H9 (cell line): ENCODE measurements around the gene SYNE3. TPM values are rescaled to one million over a fixed set of nuclear protein-coding genes. Genes with fewer than 3 reads are reported as not detected.

Source experiments
- DNase-seq: peaks from one replicate; pipeline ENCODE4 v3.0.0-alpha.2; 2017
- H2AFZ ChIP-seq: one replicate; pipeline ENCODE4 v1.6.1; 2013; ENCODE audit warnings: mild to moderate bottlenecking, low read length, control low read depth, moderate library complexity
- H2AK5ac ChIP-seq: 2 replicates; pipeline ENCODE4 v1.6.1; 2013; ENCODE audit warnings: low read length, control low read depth, mixed read lengths; ENCODE audit not compliant: insufficient read length
- H2BK120ac ChIP-seq: one replicate; pipeline ENCODE4 v1.6.1; 2013; ENCODE audit warnings: low read depth, mild to moderate bottlenecking, low read length, control low read depth, inconsistent platforms; ENCODE audit not compliant: poor library complexity, severe bottlenecking
- H2BK12ac ChIP-seq: 2 replicates; pipeline ENCODE4 v1.6.1; 2013; ENCODE audit warnings: low read length, control low read depth, mixed read lengths, low read depth; ENCODE audit not compliant: insufficient read length
- H2BK15ac ChIP-seq: 2 replicates; pipeline ENCODE4 v1.6.1; 2013; ENCODE audit warnings: low read depth, low read length, control low read depth
- H2BK20ac ChIP-seq: one replicate; pipeline ENCODE4 v1.6.1; 2013; ENCODE audit warnings: low read depth, mild to moderate bottlenecking, low read length, control low read depth, inconsistent platforms; ENCODE audit not compliant: poor library complexity, severe bottlenecking
- H2BK5ac ChIP-seq: 2 replicates; pipeline ENCODE4 v1.6.1; 2013; ENCODE audit warnings: low read length, control low read depth, mixed read lengths; ENCODE audit not compliant: insufficient read length
- H3K14ac ChIP-seq: 2 replicates; pipeline ENCODE4 v1.6.1; 2013; ENCODE audit warnings: low read length, control low read depth; ENCODE audit not compliant: insufficient read depth
- H3K18ac ChIP-seq: 2 replicates; pipeline ENCODE4 v1.6.1; 2013; ENCODE audit warnings: low read depth, mild to moderate bottlenecking, mixed read lengths, low read length, control low read depth; ENCODE audit not compliant: insufficient read length
- H3K23ac ChIP-seq: 2 replicates; pipeline ENCODE4 v1.6.1; 2013; ENCODE audit warnings: low read length, control low read depth, mixed read lengths, low read depth; ENCODE audit not compliant: insufficient read length
- H3K23me2 ChIP-seq: 2 replicates; pipeline ENCODE4 v1.6.1; 2013; ENCODE audit warnings: low read depth, mild to moderate bottlenecking, mixed read lengths, low read length, control low read depth; ENCODE audit not compliant: insufficient read length, poor library complexity, severe bottlenecking
- H3K27ac ChIP-seq: 2 replicates; pipeline ENCODE4 v1.5.1; 2013; ENCODE audit warnings: low read length, control low read depth, mixed read lengths, low read depth; ENCODE audit not compliant: insufficient read length
- H3K27me3 ChIP-seq: 2 replicates; pipeline ENCODE4 v1.6.1; 2013; ENCODE audit warnings: low read length, control low read depth, inconsistent platforms; ENCODE audit not compliant: insufficient read depth
- H3K4ac ChIP-seq: 2 replicates; pipeline ENCODE4 v1.6.1; 2013; ENCODE audit warnings: low read depth, mild to moderate bottlenecking, control low read depth, inconsistent platforms, low read length, moderate library complexity
- H3K4me1 ChIP-seq: 2 replicates; pipeline ENCODE4 v1.6.1; 2013; ENCODE audit warnings: low read length, control low read depth, inconsistent platforms; ENCODE audit not compliant: insufficient read depth
- H3K4me2 ChIP-seq: 2 replicates; pipeline ENCODE4 v1.6.1; 2013; ENCODE audit warnings: low read length, control low read depth, mixed read lengths; ENCODE audit not compliant: insufficient read length, insufficient read depth
- H3K56ac ChIP-seq: 2 replicates; pipeline ENCODE4 v1.6.1; 2013; ENCODE audit warnings: low read depth, mild to moderate bottlenecking, mixed read lengths, low read length, control low read depth; ENCODE audit not compliant: insufficient read length
- H3K79me1 ChIP-seq: 2 replicates; pipeline ENCODE4 v1.6.1; 2013; ENCODE audit warnings: low read depth, mild to moderate bottlenecking, moderate library complexity, low read length, control low read depth, inconsistent platforms; ENCODE audit not compliant: insufficient read depth, poor library complexity, severe bottlenecking
- H3K79me2 ChIP-seq: 2 replicates; pipeline ENCODE4 v1.6.1; 2013; ENCODE audit warnings: low read length, control low read depth, inconsistent platforms; ENCODE audit not compliant: insufficient read depth
- H3K9ac ChIP-seq: 2 replicates; pipeline ENCODE4 v1.6.1; 2013; ENCODE audit warnings: low read length, control low read depth, mixed read lengths; ENCODE audit not compliant: insufficient read length; ENCODE audit errors: extremely low read depth
- H3K9me3 ChIP-seq: one replicate; pipeline ENCODE4 v1.6.1; 2013; ENCODE audit warnings: low read depth, low read length, inconsistent platforms; ENCODE audit not compliant: control insufficient read depth
- H3T11ph ChIP-seq: one replicate; pipeline ENCODE4 v1.6.1; 2013; ENCODE audit warnings: mild to moderate bottlenecking, low read length, control low read depth, inconsistent platforms
- H4K20me1 ChIP-seq: one replicate; pipeline ENCODE4 v1.6.1; 2013; ENCODE audit not compliant: control insufficient read depth, insufficient read length, insufficient read depth
- H4K5ac ChIP-seq: 2 replicates; pipeline ENCODE4 v1.6.1; 2013; ENCODE audit warnings: low read depth, mild to moderate bottlenecking, mixed read lengths, low read length, control low read depth; ENCODE audit not compliant: insufficient read length
- H4K8ac ChIP-seq: replicated peaks from 2 replicates; pipeline ENCODE4 v1.6.1; 2013; ENCODE audit warnings: low read length, control low read depth, mixed read lengths, low read depth; ENCODE audit not compliant: insufficient read length
- H4K91ac ChIP-seq: 2 replicates; pipeline ENCODE4 v1.6.1; 2013; ENCODE audit warnings: low read depth, mild to moderate bottlenecking, moderate library complexity, mixed read lengths, low read length, control low read depth; ENCODE audit not compliant: insufficient read length
- H3K27ac Mint-ChIP-seq, 3 experiments: 2 replicates in 2 of 3; 3 replicates in 1 of 3; pipeline ENCODE4 v1.8.0; 2020 to 2021; ENCODE audit warnings: mixed read lengths in 3 of 3, mild to moderate bottlenecking in 1 of 3, moderate library complexity in 1 of 3
- H3K27me3 Mint-ChIP-seq: 2 replicates; pipeline ENCODE4 v1.8.0; 2021; ENCODE audit warnings: low read depth, mild to moderate bottlenecking, moderate library complexity, mixed read lengths
- H3K36me3 Mint-ChIP-seq, 3 experiments: 2 replicates in 2 of 3; 3 replicates in 1 of 3; pipeline ENCODE4 v1.8.0; 2020 to 2021; ENCODE audit warnings: low read depth in 3 of 3, mixed read lengths in 3 of 3; ENCODE audit not compliant: insufficient read depth in 1 of 3
- H3K4me1 Mint-ChIP-seq, 2 experiments: 2 replicates each; pipeline ENCODE4 v1.8.0; 2020; ENCODE audit warnings: mixed read lengths in 2 of 2
- H3K4me3 Mint-ChIP-seq, 2 experiments: 2 replicates in 1 of 2; 3 replicates in 1 of 2; pipeline ENCODE4 v1.8.0; 2020 to 2021; ENCODE audit warnings: mild to moderate bottlenecking in 2 of 2, mixed read lengths in 2 of 2, moderate library complexity in 1 of 2
- H3K9me3 Mint-ChIP-seq, 2 experiments: 2 replicates in 1 of 2; 3 replicates in 1 of 2; pipeline ENCODE4 v1.8.0; 2020; ENCODE audit warnings: mild to moderate bottlenecking in 2 of 2, mixed read lengths in 2 of 2, moderate library complexity in 1 of 2
- WGBS: extraction: QIAGEN DNeasy Blood & Tissue Kit; methylation state at CpG from one replicate; pipeline ENCODE4 v1.1.7; 2013; ENCODE audit warnings: missing lambda C conversion rate, low lambda C conversion rate, mixed read lengths; ENCODE audit not compliant: insufficient read length; ENCODE audit errors: extremely low coverage; 5-methylcytosine and 5-hydroxymethylcytosine counted together
- total RNA-seq: library from RNA; stranded (reverse); gene quantifications from 2 replicates; pipeline ENCODE4 v1.2.1, GENCODE V29; 2021
- TF ChIP-seq, protein P1 (sequence below): fragments of 200-600 bp; sonication (generic); conservative IDR thresholded peaks from 3 replicates; pipeline ENCODE4 v1.8.0; 2021; ENCODE audit warnings: antibody characterized with exemption, mild to moderate bottlenecking

SYNE3 gene
- total RNA-seq, 1 experiment from 2014 or later = 0.11 TPM

- Histone ChIP-seq H3K27me3 (no peaks in the 10 kb centered on the region), H4K8ac (no peak overlapping the region), H3K18ac (no peak overlapping the region), H3K9me3 (no peaks in the 10 kb centered on the region), H3K9ac (no peak overlapping the region), H3K79me2 (no peaks in the 10 kb centered on the region), H3K27ac (no peak overlapping the region), H3K23ac (no peak overlapping the region), H2AFZ (no peak overlapping the region), H2BK20ac (no peak overlapping the region), H2AK5ac (no peak overlapping the region), H3K14ac (no peak overlapping the region), H2BK5ac (no peak overlapping the region), H4K5ac (no peak overlapping the region), H3K4ac (no peak overlapping the region), H3K23me2 (no peaks in the 10 kb centered on the region), H3K56ac (no peak overlapping the region), H2BK120ac (no peak overlapping the region), H4K91ac (no peak overlapping the region), H4K20me1 (peaks cover 2% of the 10 kb centered on the region), H3K79me1 (no peaks in the 10 kb centered on the region), H2BK15ac (no peak overlapping the region), H3T11ph (no peak overlapping the region), H2BK12ac (no peak overlapping the region), H3K4me1 (no peaks in the 10 kb centered on the region), H3K4me2 (no peak overlapping the region)
- Mint-ChIP-seq H3K36me3 (no peaks in the 10 kb centered on the region), H3K27me3 (peaks cover 13% of the 10 kb centered on the region), H3K4me3 (no peak overlapping the region), H3K27ac (no peak overlapping the region), H3K4me1 (peaks cover 5 to 9% of the 10 kb centered on the region in 2 experiments), H3K9me3 (no peaks in the 10 kb centered on the region)
- no CpG with 5 or more reads among the region's 9 CpGs for WGBS
- TF ChIP-seq, protein P1, sequence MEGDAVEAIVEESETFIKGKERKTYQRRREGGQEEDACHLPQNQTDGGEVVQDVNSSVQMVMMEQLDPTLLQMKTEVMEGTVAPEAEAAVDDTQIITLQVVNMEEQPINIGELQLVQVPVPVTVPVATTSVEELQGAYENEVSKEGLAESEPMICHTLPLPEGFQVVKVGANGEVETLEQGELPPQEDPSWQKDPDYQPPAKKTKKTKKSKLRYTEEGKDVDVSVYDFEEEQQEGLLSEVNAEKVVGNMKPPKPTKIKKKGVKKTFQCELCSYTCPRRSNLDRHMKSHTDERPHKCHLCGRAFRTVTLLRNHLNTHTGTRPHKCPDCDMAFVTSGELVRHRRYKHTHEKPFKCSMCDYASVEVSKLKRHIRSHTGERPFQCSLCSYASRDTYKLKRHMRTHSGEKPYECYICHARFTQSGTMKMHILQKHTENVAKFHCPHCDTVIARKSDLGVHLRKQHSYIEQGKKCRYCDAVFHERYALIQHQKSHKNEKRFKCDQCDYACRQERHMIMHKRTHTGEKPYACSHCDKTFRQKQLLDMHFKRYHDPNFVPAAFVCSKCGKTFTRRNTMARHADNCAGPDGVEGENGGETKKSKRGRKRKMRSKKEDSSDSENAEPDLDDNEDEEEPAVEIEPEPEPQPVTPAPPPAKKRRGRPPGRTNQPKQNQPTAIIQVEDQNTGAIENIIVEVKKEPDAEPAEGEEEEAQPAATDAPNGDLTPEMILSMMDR = no peak
- DNase-seq = no peak
Measured at GRCh38 chr14:95498622-95499353, 17.7 kb downstream of the SYNE3 start.
